ENCODE measurements around the gene NSUN2.
A peak's percentile ranks its signal among the peaks of the same experiment; 100 is the strongest.

Gene NSUN2

DNA sequence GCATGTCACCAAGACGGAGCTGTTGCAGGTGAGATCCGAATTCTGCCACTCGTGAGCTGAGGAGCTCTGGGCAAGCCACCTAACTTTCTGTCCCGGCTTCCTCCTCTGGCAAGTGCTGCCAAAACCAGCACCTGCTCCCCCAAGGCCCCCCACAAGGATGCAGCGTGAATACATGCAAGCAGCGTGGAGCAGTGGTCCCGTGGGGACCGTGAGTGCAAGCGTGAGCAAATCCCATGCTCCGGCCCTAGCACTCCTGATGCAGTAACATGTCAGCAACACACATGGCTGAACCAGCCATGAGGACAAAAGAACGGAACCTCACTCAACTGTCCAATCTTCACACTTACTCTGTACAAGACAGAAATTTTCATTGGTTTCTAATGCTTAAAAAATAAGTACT is 31.0 kb downstream of the NSUN2 start:
- peaks cover 35% of the 10 kb centered on the region for H3K36me3 Mint-ChIP-seq
- no peak overlapping the region for H3K27ac Mint-ChIP-seq
- no peaks in the 10 kb centered on the region for H3K4me1 Mint-ChIP-seq
- H3K27me3 Mint-ChIP-seq: no peaks in the 10 kb centered on the region
- H3K9me3 Mint-ChIP-seq: no peaks in the 10 kb centered on the region
- no peak overlapping the region for H3K4me3 Mint-ChIP-seq

GRCh38 chr5:6601271-6601670 is 31.6 kb downstream of the NSUN2 start:
- Mint-ChIP-seq H3K4me3 (no peak overlapping the region), H3K9me3 (no peaks in the 10 kb centered on the region), H3K36me3 (peaks cover 35% of the 10 kb centered on the region), H3K27ac (no peak overlapping the region), H3K4me1 (no peaks in the 10 kb centered on the region), H3K27me3 (no peaks in the 10 kb centered on the region)

GRCh38 chr5:6599739-6600138 is 33.1 kb downstream of the NSUN2 start:
- Mint-ChIP-seq H3K4me1 (no peaks in the 10 kb centered on the region), H3K27me3 (no peaks in the 10 kb centered on the region), H3K9me3 (no peaks in the 10 kb centered on the region), H3K4me3 (no peak overlapping the region), H3K27ac (no peak overlapping the region), H3K36me3 (peaks cover 33% of the 10 kb centered on the region)

GRCh38 chr5:6598351-6598900 is 34.4 kb downstream of the NSUN2 start:
- Mint-ChIP-seq H3K36me3 (peaks cover 29% of the 10 kb centered on the region), H3K9me3 (no peaks in the 10 kb centered on the region), H3K4me3 (no peak overlapping the region)

GRCh38 chr5:6597557-6597956 is 35.3 kb downstream of the NSUN2 start:
- Mint-ChIP-seq H3K27me3 (no peaks in the 10 kb centered on the region), H3K27ac (no peak overlapping the region), H3K4me3 (no peak overlapping the region), H3K4me1 (no peaks in the 10 kb centered on the region), H3K9me3 (no peaks in the 10 kb centered on the region), H3K36me3 (peaks cover 29% of the 10 kb centered on the region)

More at GRCh38 chr5:6598351-6598900, 34.4 kb downstream of the NSUN2 start:
- Mint-ChIP-seq H3K27me3 (no peaks in the 10 kb centered on the region), H3K4me1 (no peaks in the 10 kb centered on the region), H3K27ac (no peak overlapping the region)

- Mint-ChIP-seq H3K27me3 (no peaks in the 10 kb centered on the region), H3K27ac (peak overlapping the region; percentile 38), H3K4me1 (no peaks in the 10 kb centered on the region), H3K36me3 (peaks cover 20% of the 10 kb centered on the region), H3K9me3 (no peaks in the 10 kb centered on the region), H3K4me3 (no peak overlapping the region)
Observed at GRCh38 chr5:6596388-6596787, 36.5 kb downstream of the NSUN2 start.

GRCh38 chr5:6595405-6595804 is 37.4 kb downstream of the NSUN2 start:
- Mint-ChIP-seq H3K4me1 (no peaks in the 10 kb centered on the region), H3K27ac (no peak overlapping the region), H3K36me3 (peaks cover 16% of the 10 kb centered on the region), H3K9me3 (no peaks in the 10 kb centered on the region), H3K27me3 (no peaks in the 10 kb centered on the region), H3K4me3 (no peak overlapping the region)

GRCh38 chr5:6594066-6594465 is 38.8 kb downstream of the NSUN2 start:
- Mint-ChIP-seq H3K27me3 (no peaks in the 10 kb centered on the region), H3K27ac (no peak overlapping the region)

GRCh38 chr5:6593148-6594016 is 39.5 kb downstream of the NSUN2 start:
- Mint-ChIP-seq H3K4me1 (no peaks in the 10 kb centered on the region), H3K27me3 (no peaks in the 10 kb centered on the region), H3K4me3 (no peak overlapping the region), H3K36me3 (peaks cover 11% of the 10 kb centered on the region), H3K27ac (no peak overlapping the region), H3K9me3 (no peaks in the 10 kb centered on the region)

More at GRCh38 chr5:6594066-6594465, 38.8 kb downstream of the NSUN2 start:
- no peaks in the 10 kb centered on the region for H3K4me1 Mint-ChIP-seq
- H3K9me3 Mint-ChIP-seq: no peaks in the 10 kb centered on the region
- H3K4me3 Mint-ChIP-seq: no peak overlapping the region
- H3K36me3 Mint-ChIP-seq: peaks cover 11% of the 10 kb centered on the region

- Mint-ChIP-seq H3K4me3 (no peak overlapping the region), H3K9me3 (no peaks in the 10 kb centered on the region), H3K4me1 (no peaks in the 10 kb centered on the region), H3K27me3 (no peaks in the 10 kb centered on the region), H3K27ac (no peak overlapping the region), H3K36me3 (peaks cover 8% of the 10 kb centered on the region)
Observed at GRCh38 chr5:6592601-6593000, 40.2 kb downstream of the NSUN2 start.

- Mint-ChIP-seq H3K27me3 (no peaks in the 10 kb centered on the region), H3K4me1 (no peaks in the 10 kb centered on the region), H3K4me3 (no peak overlapping the region), H3K36me3 (peaks cover 2% of the 10 kb centered on the region), H3K27ac (no peak overlapping the region), H3K9me3 (no peaks in the 10 kb centered on the region)
Observed at GRCh38 chr5:6591671-6592288, 41.1 kb downstream of the NSUN2 start.

DNA sequence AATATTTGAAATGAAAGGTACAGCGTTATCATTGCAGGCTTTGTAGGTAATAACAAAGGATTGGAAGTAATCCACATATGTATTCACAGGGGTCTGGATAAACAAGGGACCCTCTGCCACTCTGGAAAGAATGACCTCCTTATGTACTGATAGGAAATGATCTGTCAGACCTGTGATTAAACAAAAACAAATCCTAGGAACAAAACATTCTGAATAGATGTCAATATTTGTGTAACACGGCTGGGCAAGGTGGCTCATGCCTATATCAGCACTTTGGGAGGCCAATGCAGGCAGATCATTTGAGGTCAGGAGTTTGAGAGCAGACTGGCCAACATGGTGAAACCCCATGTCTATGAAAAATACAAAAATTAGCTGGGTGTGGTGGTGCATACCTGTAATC is 42.3 kb downstream of the NSUN2 start:
- H3K4me1 Mint-ChIP-seq: no peaks in the 10 kb centered on the region
- H3K36me3 Mint-ChIP-seq: peaks cover under 1% of the 10 kb centered on the region
- no peak overlapping the region for H3K4me3 Mint-ChIP-seq
- H3K9me3 Mint-ChIP-seq: no peaks in the 10 kb centered on the region
- no peak overlapping the region for H3K27ac Mint-ChIP-seq
- peaks cover 3% of the 10 kb centered on the region for H3K27me3 Mint-ChIP-seq

DNA sequence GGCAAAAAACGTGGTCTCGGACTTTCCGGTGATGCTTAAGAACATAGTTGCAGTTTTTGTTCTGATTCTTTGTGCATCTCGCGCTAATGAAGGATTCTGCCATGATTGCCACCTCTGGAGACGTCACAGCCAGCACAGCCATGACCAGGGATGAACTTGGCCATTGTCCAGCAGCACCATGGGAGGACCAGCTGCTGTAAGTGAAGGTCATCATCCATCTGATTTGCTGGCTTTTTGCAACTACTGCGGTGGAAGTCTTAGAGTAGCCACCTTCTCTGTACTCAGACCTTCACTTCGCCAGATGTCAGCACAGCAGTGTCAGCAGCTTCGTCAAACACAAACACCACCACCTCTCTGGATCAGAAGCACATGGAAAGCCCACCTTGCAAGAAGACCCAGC is 45.7 kb downstream of the NSUN2 start:
- peaks cover 4% of the 10 kb centered on the region for H3K4me1 Mint-ChIP-seq
- no peaks in the 10 kb centered on the region for H3K9me3 Mint-ChIP-seq
- H3K27me3 Mint-ChIP-seq: peaks cover 24% of the 10 kb centered on the region
- no peaks in the 10 kb centered on the region for H3K36me3 Mint-ChIP-seq
- no peak overlapping the region for H3K4me3 Mint-ChIP-seq
- no peak overlapping the region for H3K27ac Mint-ChIP-seq

DNA sequence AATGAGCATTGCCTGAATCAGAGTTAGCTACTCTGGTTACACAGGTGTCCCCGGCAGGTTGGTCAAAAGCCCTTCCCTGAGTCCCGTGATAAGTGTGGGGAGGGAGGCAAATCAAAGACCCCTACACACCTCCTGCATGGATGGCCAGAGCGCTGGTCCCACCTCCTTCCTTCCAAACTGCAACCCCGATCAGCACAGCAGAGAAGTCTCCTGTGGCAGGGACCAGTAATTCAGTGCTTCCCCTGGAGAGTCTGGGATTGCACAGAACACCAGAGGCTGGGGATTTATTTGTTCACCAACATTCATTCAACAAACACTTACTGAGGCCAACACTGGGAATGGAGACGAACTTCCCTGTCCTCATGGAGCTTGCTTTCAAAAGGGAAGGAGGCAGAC is 46.2 kb downstream of the NSUN2 start:
- Mint-ChIP-seq H3K4me3 (no peak overlapping the region), H3K27ac (no peak overlapping the region), H3K4me1 (peaks cover 4% of the 10 kb centered on the region), H3K9me3 (no peaks in the 10 kb centered on the region), H3K36me3 (no peaks in the 10 kb centered on the region), H3K27me3 (peaks cover 28% of the 10 kb centered on the region)

DNA sequence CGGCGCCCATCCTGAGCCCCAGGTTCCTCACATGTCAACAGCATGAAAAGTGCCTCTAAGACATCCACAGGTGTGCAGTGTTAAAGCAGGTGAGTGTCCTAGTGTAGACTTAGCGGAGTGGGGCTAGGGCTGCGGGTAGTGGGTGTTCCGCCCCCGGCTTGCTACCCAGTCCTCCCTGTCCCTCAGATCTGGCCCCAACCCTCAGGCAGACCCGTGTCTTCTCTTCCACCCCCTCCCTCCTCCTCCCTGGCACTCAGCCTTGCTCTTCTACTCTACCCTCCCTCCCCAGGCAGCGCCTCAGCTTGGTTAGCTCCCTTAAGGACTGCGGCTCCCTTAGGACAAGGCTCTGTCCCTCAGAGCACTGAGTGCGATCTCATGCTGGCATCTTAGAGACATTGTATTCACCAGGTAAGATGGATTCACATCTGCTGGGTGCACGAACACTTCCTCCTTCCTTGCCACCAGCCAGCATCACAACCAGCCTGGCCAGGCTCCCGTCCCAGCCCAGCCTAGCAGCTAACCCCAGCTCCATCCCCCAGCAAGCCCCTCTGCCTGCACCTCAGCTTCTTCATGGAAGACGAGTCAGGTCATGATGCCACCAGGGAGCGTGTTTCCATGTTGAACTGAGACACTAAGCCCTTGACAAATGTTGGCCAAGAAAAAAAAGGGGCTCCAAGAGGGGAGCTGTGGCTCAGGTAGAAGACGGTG is 46.8 kb downstream of the NSUN2 start:
- Mint-ChIP-seq H3K27me3 (peaks cover 32% of the 10 kb centered on the region), H3K36me3 (no peaks in the 10 kb centered on the region), H3K27ac (no peak overlapping the region), H3K9me3 (no peaks in the 10 kb centered on the region), H3K4me3 (no peak overlapping the region), H3K4me1 (peaks cover 4% of the 10 kb centered on the region)

- Mint-ChIP-seq H3K36me3 (no peaks in the 10 kb centered on the region), H3K27me3 (peaks cover 37% of the 10 kb centered on the region), H3K4me3 (no peak overlapping the region), H3K4me1 (peaks cover 4% of the 10 kb centered on the region), H3K27ac (no peak overlapping the region), H3K9me3 (no peaks in the 10 kb centered on the region)
Observed at GRCh38 chr5:6585168-6585567, 47.7 kb downstream of the NSUN2 start.

Data from activated naive CD4-positive, alpha-beta T cell treated with anti-CD3 and anti-CD28 coated beads, Interleukin-2, amount 50 U/mL, for 24 hours (primary cell).